Measurements from ENCODE around the gene LORICRIN. TPM values are rescaled to one million over a fixed set of nuclear protein-coding genes. Genes with fewer than 3 reads are reported as not detected.

LORICRIN gene
- total RNA-seq, 1 donor from 2014 or later, result not detected

DNA sequence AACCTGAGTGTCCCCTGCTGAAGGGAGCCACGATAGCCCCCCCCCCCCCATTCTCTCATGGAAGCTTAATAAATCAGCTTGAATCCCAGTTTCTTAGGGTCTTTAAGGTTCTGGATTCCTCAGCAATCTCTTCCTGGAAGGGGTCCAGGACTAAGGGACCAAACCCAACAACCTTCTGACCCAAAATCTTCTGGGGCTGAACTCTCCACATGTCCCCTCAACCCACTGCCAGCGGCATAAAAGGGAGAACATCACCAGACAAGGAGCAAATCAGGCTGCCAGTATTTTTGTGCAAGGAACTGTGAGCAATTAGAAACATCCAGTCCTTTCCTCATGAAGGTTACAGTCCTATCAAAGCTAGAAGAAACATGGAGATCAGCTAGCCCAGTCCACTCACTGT, 12.7 kb upstream of the LORICRIN start:
- ATAC-seq, result no peak
- DNase-seq (ENCODE audit: low spot score), result no peak
- intact Hi-C loops (cut with DNase I), result no loop called here

DNA sequence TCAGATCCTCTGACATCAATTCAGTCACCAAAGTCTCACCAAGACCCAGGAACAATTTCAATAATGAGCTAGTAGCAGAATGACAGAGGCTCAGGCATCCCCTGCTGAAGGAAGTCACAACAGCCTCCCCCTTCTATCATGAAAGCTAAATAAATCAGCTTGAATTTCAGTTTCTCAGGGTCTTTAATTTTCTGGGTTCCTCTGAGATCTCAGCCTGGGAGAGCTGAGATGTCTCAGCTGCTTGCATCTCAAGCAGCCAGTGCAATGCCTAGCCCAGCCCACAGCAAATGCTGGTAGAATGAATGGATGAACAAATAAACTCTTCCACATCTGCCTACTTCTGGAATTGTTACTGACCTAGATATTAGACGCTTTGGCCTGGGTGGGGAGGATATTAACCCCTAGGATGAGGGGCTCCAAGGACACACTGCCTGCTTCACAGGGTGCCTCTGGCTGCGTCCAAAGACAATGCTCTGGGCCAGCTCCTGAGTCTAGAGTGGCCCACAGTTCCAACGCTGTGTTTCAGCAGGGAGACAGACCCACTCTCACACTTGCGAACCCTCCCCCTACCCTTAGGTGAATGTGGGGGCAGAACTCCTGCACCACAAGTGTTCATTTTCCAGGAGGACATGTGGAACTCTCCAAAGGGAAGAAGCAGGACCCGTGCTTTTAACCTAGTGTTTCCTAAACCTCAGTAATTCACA, 11.2 kb upstream of the LORICRIN start:
- intact Hi-C loops (cut with DNase I), result no loop called here
- no peak for DNase-seq (ENCODE audit: low spot score)
- ATAC-seq, result no peak

DNA sequence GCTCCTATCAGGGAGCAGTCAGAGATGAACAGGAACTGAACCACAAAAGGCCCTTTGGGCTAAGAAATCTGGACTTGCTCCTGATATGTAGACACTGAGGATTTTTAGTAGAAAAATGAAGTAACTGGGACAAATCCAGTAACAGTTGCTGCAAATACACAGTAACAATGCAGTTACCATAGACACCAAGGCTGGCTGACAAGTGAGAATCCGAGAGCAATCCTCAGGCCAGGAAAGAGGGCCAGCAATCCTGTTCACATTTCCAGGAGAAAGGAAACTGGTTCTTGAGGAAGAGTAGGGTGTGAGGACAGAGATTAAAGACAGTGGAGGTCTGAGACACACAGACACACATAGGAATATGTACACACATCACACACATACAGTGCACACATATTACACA, 9.3 kb upstream of the LORICRIN start:
- DNase-seq (ENCODE audit: low spot score) (no peak), ATAC-seq (no peak)
- intact Hi-C loops (cut with DNase I), result no loop called here

DNA sequence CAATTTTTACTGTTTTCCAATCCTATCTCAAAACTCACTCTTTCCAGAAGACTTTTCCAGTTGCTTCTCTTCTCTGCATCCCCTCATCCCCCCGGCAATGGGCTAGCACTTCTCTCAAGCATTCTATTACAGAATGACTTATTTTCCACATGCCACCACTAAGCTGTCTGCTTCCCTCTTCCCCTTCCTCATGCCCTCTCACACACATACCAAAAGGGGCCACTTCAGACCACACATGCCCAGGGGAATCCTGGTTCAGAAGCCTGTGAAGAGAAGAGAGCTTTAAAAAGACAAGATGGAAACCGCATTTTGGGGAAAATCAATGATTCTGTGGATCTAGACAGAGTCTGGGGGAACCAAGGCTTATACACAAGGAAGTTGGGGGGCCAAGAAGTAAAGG, 8.4 kb upstream of the LORICRIN start:
- intact Hi-C loops (cut with DNase I), result no loop called here
- DNase-seq (ENCODE audit: low spot score) (no peak), ATAC-seq (no peak)

DNA sequence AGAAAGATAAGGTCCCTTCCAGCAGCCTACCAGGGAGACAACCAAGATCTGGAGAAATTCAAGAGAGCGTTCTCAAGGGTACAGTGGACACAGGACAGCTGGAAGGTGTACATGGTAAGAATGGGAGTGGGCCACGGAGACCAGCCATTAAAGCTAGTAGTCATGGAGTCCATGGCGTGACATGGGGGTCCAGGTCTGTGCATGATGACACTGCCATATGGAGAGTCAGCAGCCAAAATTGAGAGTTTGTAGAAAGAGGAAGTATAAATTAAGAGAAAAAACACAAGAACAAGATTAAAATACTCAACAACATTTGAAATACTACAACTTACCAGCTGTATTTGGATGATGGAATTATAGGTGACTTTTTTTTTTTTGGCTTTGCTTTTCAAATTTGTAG, 7.9 kb upstream of the LORICRIN start:
- DNase-seq (ENCODE audit: low spot score), result no peak
- no peak for ATAC-seq
- intact Hi-C loops (cut with DNase I), result no loop called here

DNA sequence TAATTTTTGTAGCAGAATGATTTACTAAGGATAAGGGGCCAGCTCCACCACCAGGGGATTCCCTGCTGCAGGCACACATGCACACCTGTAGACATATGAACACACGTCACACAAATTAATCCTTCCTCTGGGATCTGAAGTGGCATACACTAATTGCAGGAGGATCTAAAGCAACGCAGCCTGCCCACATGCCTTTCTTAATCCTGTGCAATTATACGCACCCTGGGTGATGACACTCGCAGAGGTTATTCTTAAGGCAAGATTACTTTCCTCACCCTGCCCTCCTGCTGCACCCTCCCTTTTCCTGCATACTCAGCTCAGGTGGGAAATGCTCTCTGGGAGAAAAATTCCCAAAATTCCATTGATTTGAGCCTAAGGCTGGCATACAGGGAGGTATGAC, 7.5 kb upstream of the LORICRIN start:
- no peak for ATAC-seq
- no peak for DNase-seq (ENCODE audit: low spot score)
- intact Hi-C loops (cut with DNase I), result no loop called here

DNA sequence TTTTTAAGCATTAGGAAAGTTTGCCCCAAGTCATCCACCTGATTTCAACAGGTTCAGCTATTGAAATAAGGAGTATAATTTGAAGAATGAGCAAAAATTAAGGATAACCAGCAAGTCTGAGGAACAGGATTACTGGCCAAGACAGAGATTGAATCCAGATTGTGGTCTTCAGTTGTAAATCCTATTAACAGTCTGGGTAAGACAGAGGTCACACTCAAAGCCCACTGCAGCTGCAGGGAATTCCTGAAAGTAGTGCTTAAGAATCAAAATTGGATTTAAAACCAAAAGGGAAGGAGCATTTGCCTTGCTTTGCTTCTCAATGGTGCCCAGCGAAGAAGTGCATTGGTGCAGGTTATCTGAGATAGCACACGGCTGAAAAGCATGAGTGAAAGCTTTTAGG, 6.4 kb upstream of the LORICRIN start:
- ATAC-seq, result no peak
- no peak for DNase-seq (ENCODE audit: low spot score)
- intact Hi-C loops (cut with DNase I), result no loop called here

DNA sequence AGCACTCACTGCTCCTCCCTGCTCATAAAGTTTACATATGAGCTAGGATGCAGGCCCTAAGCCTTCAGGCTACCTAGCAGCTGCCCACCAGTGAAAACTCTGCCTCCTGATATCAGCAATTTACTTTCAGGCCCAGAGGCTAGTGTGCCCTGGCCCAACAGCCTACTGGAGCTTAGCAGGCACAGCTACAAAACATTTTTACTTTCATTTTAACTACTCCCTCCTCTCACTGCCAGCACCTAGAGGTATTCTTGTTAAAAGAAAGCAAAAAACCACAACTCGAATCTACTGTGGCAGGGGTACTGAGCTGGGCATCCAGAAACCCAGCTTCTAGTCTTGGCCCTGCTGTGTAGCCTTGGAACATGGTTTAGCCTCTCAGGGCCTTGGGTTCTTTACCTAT, 5.8 kb upstream of the LORICRIN start:
- intact Hi-C loops (cut with DNase I), result no loop called here
- DNase-seq (ENCODE audit: low spot score), result no peak
- ATAC-seq, result no peak

DNA sequence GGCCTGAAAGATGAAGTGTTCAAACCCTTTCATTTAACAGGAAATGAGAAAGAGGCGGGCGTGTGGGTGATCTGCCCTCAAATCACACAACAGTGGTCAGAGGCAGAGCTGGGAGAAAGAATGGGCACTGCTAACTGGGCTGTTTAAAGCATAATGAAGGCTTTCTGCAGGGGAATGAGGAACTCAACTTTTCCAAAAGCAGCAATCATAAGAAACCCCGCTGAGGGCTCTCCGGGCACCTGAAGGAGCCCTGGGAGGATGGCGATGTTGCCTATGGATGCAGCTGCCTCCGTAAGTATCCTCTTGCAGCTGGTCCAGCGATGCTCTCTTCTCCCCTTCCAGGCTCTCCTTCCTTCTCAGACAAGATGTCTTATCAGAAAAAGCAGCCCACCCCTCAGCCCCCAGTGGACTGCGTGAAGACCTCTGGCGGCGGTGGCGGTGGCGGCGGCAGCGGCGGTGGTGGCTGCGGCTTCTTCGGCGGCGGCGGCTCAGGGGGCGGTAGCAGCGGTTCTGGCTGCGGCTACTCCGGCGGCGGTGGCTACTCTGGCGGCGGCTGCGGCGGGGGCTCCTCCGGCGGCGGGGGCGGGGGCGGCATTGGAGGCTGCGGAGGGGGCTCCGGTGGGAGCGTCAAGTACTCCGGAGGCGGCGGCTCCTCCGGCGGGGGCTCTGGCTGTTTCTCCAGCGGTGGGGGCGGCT, 1.2 kb downstream of the LORICRIN start:
- ATAC-seq (no peak), DNase-seq (ENCODE audit: low spot score) (no peak)
- intact Hi-C loops (cut with DNase I), result no loop called here

DNA sequence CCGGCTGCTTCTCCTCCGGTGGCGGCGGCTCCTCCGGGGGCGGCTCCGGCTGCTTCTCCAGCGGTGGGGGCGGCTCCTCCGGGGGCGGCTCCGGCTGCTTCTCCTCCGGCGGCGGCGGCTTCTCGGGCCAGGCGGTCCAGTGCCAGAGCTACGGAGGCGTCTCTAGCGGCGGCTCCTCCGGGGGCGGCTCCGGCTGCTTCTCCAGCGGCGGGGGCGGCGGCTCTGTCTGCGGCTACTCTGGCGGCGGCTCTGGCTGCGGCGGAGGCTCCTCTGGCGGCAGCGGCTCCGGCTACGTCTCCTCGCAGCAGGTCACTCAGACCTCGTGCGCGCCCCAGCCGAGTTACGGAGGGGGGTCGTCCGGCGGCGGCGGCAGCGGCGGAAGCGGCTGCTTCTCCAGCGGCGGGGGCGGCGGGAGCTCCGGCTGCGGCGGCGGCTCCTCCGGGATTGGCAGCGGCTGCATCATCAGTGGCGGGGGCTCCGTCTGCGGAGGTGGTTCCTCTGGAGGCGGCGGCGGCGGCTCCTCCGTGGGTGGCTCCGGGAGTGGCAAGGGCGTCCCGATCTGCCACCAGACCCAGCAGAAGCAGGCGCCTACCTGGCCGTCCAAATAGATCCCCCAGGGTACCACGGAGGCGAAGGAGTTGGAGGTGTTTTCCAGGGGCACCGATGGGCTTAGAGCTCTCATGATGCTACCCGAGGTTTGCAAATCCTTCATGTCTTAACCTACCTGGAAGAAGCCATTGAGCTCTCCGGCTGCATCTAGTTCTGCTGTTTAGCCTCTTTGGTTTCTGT, 2.0 kb downstream of the LORICRIN start:
- ATAC-seq (no peak), DNase-seq (ENCODE audit: low spot score) (no peak)
- intact Hi-C loops (cut with DNase I), result no loop called here

DNA sequence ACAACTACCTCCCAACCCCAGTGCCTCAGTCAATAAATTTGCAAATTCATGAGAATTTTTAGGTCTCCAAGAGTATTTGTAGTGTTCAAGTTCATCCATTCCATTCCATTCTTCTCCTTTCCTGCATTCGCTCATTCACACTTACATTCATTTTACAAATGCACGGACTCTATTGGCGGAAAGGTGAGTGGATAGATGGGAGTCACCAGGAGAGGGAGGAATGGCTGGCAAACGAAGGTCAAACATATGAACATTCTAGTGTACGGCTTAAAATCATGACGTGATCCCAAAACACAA, 2.5 kb downstream of the LORICRIN start:
- intact Hi-C loops (cut with DNase I), result no loop called here
- no peak for ATAC-seq
- no peak for DNase-seq (ENCODE audit: low spot score)

DNA sequence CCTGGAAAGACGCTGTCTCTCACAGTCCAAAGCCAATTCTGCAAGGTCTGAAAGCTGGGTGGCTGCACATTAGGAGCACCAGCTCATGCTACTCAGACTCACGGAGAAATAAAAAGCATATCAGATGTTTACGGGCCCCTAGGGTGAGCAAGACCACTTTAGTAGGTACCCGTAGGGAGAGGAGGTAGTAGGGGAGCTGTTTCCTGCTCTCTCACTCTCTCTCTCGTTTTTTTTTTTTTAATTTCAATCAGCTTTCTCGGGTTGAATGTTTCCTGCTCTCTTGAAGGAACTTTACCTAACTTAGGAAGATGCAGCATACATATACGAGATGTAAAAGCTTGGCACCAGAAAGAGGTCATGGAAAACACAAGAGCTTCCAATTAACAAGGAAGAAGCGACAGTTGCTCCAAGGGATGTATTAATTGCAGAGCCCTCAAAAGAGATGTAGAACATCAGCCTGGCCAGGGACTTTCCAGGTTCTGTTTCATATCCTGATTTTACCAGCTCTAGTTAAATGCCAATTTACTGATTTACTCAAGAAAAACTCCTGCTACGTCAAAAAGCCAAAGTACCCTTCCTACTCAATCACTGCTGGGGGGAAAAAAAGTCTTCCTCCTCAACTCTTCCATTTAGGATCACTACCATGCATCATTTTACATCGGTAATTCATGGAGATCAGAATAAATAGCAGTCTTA, 3.1 kb downstream of the LORICRIN start:
- intact Hi-C loops (cut with DNase I), result no loop called here

DNA sequence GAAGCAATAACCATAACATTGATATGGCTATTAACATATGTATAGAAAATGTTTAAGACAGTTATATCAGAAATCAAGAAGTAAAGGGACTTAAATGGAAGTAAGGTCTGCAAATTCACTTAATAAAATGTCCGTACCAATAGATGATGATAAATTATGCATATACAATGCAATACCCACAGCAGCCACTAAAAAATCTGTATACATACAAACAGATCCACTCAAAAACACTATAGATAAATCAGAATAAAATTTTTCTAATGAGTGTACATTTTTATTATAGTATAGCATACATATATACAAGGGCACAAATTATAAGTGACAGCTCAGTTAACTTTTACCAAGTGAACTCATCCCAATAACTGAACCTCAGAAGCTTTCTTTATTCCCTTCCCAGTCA, 6.0 kb downstream of the LORICRIN start:
- no peak for DNase-seq (ENCODE audit: low spot score)
- ATAC-seq, result no peak
- intact Hi-C loops (cut with DNase I), result no loop called here

More for the DNA sequence above, 3.1 kb downstream of the LORICRIN start:
- DNase-seq (ENCODE audit: low spot score) (no peak), ATAC-seq (no peak)

DNA sequence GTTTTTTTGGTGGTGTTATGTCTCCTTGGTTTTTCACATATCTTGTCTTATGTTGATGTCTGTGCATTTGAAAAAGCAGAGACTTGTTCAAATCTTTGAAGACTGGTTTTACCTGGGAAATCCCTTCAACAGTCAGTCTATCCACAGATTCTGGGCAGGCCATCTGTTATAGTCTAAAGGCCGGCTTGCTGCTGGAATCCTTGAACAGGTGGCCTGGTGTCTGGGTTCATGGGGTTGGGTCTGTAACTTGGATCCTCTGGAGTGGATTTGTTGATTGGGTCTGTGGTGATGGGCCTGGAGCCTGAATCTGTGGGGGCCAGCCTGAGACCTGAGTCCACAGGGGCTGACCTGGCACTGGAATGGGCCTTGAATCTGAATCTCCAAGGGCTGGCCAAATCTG, 12.2 kb downstream of the LORICRIN start:
- intact Hi-C loops (cut with DNase I), result no loop called here
- ATAC-seq (no peak), DNase-seq (ENCODE audit: low spot score) (no peak)

DNA sequence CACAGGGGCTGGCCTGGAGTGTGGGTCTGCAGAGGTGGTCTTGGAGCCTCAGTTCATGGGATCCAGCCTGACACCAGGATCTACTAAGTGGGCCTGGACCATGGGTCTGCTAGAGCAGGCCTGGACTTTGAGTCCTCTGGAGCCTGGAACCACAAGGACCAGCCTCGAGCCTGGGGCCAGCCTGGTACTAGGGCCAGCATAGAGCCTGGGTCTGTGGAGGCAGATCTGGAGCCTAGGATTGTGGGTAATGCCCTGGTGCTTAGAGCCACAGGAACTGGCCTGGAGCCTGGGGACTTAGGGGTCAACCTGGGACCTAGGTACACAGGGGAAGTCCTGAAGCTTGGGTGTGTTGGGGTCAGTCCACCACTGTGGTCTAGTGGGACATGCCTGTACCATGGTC, 12.7 kb downstream of the LORICRIN start:
- DNase-seq (ENCODE audit: low spot score) (no peak), ATAC-seq (no peak)
- intact Hi-C loops (cut with DNase I), result no loop called here

DNA sequence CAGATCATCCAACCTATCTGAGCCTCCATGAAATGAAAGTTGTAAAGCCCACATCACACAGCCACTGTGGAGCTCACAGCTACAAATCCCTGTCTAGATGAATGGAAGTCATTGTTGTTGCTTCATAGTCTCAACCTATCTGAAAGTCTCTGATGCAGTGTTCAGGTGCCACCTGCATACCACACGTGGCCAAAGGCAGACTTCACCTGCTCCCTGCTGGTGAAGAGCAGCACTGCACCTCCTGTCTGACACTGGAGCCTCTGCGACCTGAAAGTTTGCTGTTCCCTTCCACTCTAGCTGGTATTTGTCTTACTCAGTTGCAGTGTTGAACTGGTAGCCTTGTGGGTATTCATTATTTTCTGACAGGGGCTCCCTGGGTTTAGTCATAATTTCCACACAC, 18.4 kb downstream of the LORICRIN start:
- intact Hi-C loops (cut with DNase I), result no loop called here
- DNase-seq (ENCODE audit: low spot score), result no peak
- no peak for ATAC-seq

DNA sequence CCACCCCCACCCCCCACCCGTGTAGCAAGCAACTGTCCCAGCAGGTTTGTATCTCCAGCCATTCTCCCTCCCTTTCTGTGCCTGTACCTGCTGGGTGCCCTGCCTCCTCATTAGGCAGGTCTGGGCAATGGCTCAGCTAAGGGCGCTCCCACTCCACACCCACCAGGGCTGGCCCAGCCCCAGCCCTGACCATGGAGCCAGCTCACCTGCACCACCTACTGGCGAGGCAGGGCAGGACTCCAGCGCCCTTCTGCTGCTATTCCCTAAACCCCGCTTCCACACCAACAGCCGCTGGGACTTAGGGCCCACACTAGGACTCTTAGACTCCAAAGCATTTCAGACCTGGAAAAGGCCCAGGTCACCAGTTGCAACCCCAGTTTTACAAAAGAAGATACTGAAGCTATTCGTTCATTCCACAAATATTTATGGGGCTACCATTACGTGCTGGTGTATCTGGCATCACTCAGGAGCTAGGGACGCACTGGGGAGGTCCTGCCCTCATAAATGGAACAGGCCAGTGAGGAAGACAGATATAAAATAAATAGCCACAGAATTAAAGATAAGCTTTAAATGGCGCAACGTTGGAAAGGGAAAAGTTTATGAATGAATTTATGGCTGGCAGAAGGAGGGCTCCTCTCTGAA, 29.3 kb downstream of the LORICRIN start:
- intact Hi-C loops (cut with DNase I), result no loop called here
- DNase-seq (ENCODE audit: low spot score) (no peak), ATAC-seq (no peak)

DNA sequence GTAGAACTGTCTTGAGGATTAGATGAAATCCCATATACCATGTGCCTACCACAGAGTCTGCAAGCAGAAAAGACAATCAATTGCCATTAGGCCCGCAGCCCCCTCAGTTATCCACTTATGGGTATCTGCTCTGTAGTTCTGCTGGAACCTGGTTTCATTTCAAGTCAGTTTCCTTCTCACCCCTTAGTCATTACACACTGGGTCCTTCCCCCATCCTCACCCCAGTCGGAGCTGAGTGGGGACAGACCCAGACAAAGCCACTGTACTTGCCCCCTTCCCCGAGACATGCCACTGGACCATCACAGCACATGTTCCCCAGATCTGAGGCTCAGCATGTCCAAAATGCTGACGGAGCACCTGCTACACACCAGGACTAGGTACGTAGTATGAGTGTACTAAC, 32.0 kb downstream of the LORICRIN start:
- DNase-seq (ENCODE audit: low spot score), result no peak
- no peak for ATAC-seq
- intact Hi-C loops (cut with DNase I), result no loop called here

DNA sequence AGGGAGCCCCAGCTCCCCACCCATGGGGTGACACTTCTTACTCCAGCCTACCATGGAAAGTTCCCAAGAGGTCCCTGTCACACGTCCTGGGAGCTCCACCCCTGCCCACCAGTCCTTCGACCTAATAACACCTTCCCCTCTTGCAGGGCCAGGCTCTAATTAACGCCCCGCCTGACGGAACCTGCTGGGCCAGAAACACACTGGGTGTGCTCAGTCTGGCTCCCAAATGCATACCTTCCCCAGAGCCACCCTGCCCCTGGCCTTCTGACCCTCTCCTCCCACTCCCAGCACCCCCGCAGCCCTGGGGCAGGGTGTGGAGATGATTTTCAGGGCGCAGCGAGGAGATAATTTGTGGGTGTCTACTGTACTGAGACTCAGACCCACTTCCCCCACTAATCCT, 32.7 kb downstream of the LORICRIN start:
- DNase-seq (ENCODE audit: low spot score) (no peak), ATAC-seq (no peak)
- intact Hi-C loops (cut with DNase I), result no loop called here

All from sciatic nerve (tissue), 2 donors.